HCT116 (cell line): ENCODE results near the gene ADORA1.

Experiments used
- CEBPB ChIP-seq: IDR thresholded peaks from 2 replicates; pipeline ENCODE4 v1.6.1; 2012; ENCODE audit warnings: low read depth
- EZH2 ChIP-seq: fragments of 200-600 bp; sonication (generic); IDR thresholded peaks from 2 replicates; pipeline ENCODE4 v1.6.1; 2017; ENCODE audit warnings: antibody characterized with exemption, mixed run types
- FOSL1 ChIP-seq: IDR thresholded peaks from 2 replicates; pipeline ENCODE4 v1.6.1; 2012; ENCODE audit warnings: low read depth
- JUND ChIP-seq: IDR thresholded peaks from 2 replicates; pipeline ENCODE4 v1.6.1; 2012
- POLR2A ChIP-seq: IDR thresholded peaks from 2 replicates; pipeline ENCODE4 v1.7.0; 2011; ENCODE audit warnings: borderline replicate concordance; ENCODE audit not compliant: insufficient read depth, insufficient read length; ENCODE audit errors: extremely low read depth
- POLR2AphosphoS5 ChIP-seq: IDR thresholded peaks from 2 replicates; pipeline ENCODE4 v1.6.1; 2011; ENCODE audit warnings: mild to moderate bottlenecking, low read depth, low read length, moderate library complexity
- YY1 ChIP-seq: IDR thresholded peaks from 2 replicates; pipeline ENCODE4 v1.6.1; 2011; ENCODE audit warnings: low read length, low read depth, moderate library complexity, mild to moderate bottlenecking; ENCODE audit not compliant: insufficient replicate concordance; ENCODE audit errors: extremely low read depth
- TF ChIP-seq, protein P1 (sequence below), 3 experiments: fragments of 200-600 bp in 1 of 3; sonication (generic) in 1 of 3; IDR thresholded peaks in 2 of 3; conservative IDR thresholded peaks in 1 of 3; 2 replicates each; pipeline ENCODE4 v1.5.1; 2012 to 2017; ENCODE audit warnings: low read depth in 2 of 3, low read length in 2 of 3, antibody characterized with exemption in 1 of 3, borderline replicate concordance in 1 of 3, control low read depth in 1 of 3, mild to moderate bottlenecking in 1 of 3, mixed read lengths in 1 of 3, mixed run types in 1 of 3, moderate library complexity in 1 of 3; ENCODE audit not compliant: insufficient read depth in 1 of 3
- TF ChIP-seq, protein P2 (sequence below): IDR thresholded peaks from 2 replicates; pipeline ENCODE4 v1.6.1; 2012
- TF ChIP-seq, protein P3 (sequence below): IDR thresholded peaks from 2 replicates; pipeline ENCODE4 v1.6.1; 2011; ENCODE audit warnings: mild to moderate bottlenecking, low read length, moderate library complexity; ENCODE audit not compliant: insufficient replicate concordance; ENCODE audit errors: extremely low read depth
- TF ChIP-seq, protein P4 (sequence below): IDR thresholded peaks from 2 replicates; pipeline ENCODE4 v1.6.1; 2012

DNA sequence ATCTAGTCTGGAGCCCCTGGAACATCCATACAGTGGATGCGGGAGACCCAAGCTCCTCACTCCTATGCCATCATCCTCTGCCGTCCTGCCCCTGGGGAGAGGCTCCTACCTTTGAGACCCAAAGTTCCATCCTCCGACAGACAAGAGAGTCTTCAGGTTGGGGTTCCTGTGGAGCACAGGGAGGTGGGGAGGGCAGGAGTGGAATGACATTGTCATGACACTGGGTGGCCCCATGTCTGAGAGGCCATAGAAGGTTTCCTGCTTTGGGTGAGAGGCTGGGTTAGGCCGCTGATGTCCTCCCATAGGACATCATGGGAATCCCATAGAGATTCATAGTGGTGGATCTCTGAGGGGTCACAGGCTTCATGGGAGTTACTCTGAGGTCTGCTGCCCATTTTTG, 56.9 kb downstream of the ADORA1 start:
- TF ChIP-seq CEBPB (no peak), JUND (no peak), YY1 (no peak), POLR2AphosphoS5 (no peak), EZH2 (no peak), FOSL1 (no peak), POLR2A (no peak)
- TF ChIP-seq, protein P1, sequence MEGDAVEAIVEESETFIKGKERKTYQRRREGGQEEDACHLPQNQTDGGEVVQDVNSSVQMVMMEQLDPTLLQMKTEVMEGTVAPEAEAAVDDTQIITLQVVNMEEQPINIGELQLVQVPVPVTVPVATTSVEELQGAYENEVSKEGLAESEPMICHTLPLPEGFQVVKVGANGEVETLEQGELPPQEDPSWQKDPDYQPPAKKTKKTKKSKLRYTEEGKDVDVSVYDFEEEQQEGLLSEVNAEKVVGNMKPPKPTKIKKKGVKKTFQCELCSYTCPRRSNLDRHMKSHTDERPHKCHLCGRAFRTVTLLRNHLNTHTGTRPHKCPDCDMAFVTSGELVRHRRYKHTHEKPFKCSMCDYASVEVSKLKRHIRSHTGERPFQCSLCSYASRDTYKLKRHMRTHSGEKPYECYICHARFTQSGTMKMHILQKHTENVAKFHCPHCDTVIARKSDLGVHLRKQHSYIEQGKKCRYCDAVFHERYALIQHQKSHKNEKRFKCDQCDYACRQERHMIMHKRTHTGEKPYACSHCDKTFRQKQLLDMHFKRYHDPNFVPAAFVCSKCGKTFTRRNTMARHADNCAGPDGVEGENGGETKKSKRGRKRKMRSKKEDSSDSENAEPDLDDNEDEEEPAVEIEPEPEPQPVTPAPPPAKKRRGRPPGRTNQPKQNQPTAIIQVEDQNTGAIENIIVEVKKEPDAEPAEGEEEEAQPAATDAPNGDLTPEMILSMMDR (IDR thresholded peaks at IDR 0.05 in 2 of 3, conservative IDR thresholded peaks at IDR 0.05 in 1 of 3; ENCODE audit: borderline replicate concordance in 1 of 3, insufficient read depth in 1 of 3, low read depth in 2 of 3, low read length in 2 of 3), result no peak
- TF ChIP-seq, protein P2, sequence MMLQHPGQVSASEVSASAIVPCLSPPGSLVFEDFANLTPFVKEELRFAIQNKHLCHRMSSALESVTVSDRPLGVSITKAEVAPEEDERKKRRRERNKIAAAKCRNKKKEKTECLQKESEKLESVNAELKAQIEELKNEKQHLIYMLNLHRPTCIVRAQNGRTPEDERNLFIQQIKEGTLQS, result no peak
- TF ChIP-seq, protein P3, sequence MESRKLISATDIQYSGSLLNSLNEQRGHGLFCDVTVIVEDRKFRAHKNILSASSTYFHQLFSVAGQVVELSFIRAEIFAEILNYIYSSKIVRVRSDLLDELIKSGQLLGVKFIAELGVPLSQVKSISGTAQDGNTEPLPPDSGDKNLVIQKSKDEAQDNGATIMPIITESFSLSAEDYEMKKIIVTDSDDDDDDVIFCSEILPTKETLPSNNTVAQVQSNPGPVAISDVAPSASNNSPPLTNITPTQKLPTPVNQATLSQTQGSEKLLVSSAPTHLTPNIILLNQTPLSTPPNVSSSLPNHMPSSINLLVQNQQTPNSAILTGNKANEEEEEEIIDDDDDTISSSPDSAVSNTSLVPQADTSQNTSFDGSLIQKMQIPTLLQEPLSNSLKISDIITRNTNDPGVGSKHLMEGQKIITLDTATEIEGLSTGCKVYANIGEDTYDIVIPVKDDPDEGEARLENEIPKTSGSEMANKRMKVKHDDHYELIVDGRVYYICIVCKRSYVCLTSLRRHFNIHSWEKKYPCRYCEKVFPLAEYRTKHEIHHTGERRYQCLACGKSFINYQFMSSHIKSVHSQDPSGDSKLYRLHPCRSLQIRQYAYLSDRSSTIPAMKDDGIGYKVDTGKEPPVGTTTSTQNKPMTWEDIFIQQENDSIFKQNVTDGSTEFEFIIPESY, result no peak
- TF ChIP-seq, protein P4, sequence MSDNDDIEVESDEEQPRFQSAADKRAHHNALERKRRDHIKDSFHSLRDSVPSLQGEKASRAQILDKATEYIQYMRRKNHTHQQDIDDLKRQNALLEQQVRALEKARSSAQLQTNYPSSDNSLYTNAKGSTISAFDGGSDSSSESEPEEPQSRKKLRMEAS, result no peak
